Measurements from ENCODE around the gene TAL1.

TAL1 gene

GRCh38 chr1:47209725-47210325 is 22.2 kb downstream of the TAL1 start:
- TF ChIP-seq GATA2 (IDR thresholded peaks at IDR 0.05; ENCODE audit: low read depth, low read length) (no peak), GATA3 (IDR thresholded peaks at IDR 0.05; ENCODE audit: low read depth, low read length) (no peak)

DNA sequence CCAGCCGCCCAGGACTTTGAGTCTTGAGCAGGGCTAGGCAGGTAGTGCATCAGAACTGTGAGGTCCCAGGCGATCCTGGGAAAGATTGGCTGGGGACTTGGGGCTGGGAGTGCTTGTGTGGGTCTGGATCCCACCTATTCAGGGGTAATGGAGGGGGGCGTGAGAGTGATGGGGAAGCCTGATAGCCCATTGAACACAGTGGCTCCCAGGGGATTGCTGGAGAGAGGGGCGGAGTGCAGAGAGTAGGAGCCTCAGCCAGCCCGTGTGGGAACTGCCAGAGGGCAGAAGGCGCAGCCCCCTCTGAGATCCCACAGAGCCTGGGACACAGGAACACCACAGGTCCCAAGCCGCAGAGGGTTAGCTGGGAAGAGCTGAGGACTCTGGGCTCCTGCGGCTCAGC is 22.9 kb downstream of the TAL1 start:
- TF ChIP-seq GATA3 (IDR thresholded peaks at IDR 0.05; ENCODE audit: low read depth, low read length), result no peak
- no peak for TF ChIP-seq GATA2 (IDR thresholded peaks at IDR 0.05; ENCODE audit: low read depth, low read length)

- no peak for TF ChIP-seq GATA2 (IDR thresholded peaks at IDR 0.05; ENCODE audit: low read depth, low read length)
- no peak for TF ChIP-seq GATA3 (IDR thresholded peaks at IDR 0.05; ENCODE audit: low read depth, low read length)
Measured at GRCh38 chr1:47208374-47208850, 23.6 kb downstream of the TAL1 start.

GRCh38 chr1:47207803-47208373 is 24.1 kb downstream of the TAL1 start:
- TF ChIP-seq GATA2 (IDR thresholded peaks at IDR 0.05; ENCODE audit: low read depth, low read length) (no peak), GATA3 (IDR thresholded peaks at IDR 0.05; ENCODE audit: low read depth, low read length) (no peak)

GRCh38 chr1:47205918-47206317 is 26.1 kb downstream of the TAL1 start:
- TF ChIP-seq GATA3 (IDR thresholded peaks at IDR 0.05; ENCODE audit: low read depth, low read length), result no peak
- TF ChIP-seq GATA2 (IDR thresholded peaks at IDR 0.05; ENCODE audit: low read depth, low read length), result no peak

DNA sequence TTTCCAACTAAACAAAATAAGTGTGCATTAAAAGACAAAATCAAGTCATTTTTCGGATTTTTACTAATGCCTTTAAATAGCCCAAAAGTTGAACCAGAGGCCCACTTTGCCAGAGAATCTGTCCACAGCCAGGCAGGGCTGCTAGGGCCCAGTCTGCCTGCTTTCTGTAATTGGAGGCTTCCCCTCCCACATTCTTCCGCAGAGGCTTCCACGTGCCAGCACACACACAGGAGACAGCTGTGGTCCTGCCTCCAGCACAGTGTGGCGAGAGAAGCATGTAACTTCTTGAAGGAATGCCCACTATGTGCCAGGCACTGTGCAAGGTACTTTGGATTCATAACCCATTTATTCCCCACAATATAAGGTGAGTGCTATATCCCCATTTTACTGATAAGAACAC is 30.8 kb downstream of the TAL1 start:
- TF ChIP-seq GATA2 (IDR thresholded peaks at IDR 0.05; ENCODE audit: low read depth, low read length) (no peak), GATA3 (IDR thresholded peaks at IDR 0.05; ENCODE audit: low read depth, low read length) (no peak)

- TF ChIP-seq GATA3 (IDR thresholded peaks at IDR 0.05; ENCODE audit: low read depth, low read length) (no peak), GATA2 (IDR thresholded peaks at IDR 0.05; ENCODE audit: low read depth, low read length) (no peak)
Measured at GRCh38 chr1:47198214-47198613, 33.8 kb downstream of the TAL1 start.

- TF ChIP-seq GATA2 (IDR thresholded peaks at IDR 0.05; ENCODE audit: low read depth, low read length) (no peak), GATA3 (IDR thresholded peaks at IDR 0.05; ENCODE audit: low read depth, low read length) (no peak)
Measured at GRCh38 chr1:47196622-47197021, 35.4 kb downstream of the TAL1 start.

- TF ChIP-seq GATA2 (IDR thresholded peaks at IDR 0.05; ENCODE audit: low read depth, low read length) (no peak), GATA3 (IDR thresholded peaks at IDR 0.05; ENCODE audit: low read depth, low read length) (no peak)
Measured at GRCh38 chr1:47194311-47194710, 37.7 kb downstream of the TAL1 start.

GRCh38 chr1:47192458-47193384 is 39.3 kb downstream of the TAL1 start:
- TF ChIP-seq GATA3 (IDR thresholded peaks at IDR 0.05; ENCODE audit: low read depth, low read length) (no peak), GATA2 (IDR thresholded peaks at IDR 0.05; ENCODE audit: low read depth, low read length) (no peak)

DNA sequence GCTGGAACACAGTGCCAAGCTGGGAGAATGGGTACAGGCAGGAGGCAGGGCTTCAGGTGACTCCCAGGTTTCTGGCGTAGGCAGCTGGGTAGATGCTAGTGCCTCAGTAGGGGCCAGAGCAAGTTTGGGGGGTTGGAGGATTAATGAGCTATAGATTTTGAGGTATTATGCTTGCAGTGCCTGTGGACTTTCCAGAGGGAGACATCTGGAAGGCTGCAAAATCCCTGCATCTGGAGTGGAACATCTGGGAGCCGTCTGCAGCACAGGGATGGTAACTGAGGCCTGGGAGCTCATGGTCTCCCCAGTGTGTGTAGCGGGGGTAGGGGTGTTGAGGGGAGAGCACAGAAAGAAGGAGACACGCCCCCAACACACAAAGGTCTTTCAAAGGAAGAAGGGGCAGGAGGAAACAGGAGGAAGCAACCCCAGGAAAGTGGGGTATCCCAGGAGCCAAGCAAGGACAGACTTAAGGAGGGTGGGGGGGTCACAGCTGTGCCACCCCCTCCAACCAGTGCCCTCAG is 40.0 kb downstream of the TAL1 start:
- no peak for TF ChIP-seq GATA3 (IDR thresholded peaks at IDR 0.05; ENCODE audit: low read depth, low read length)
- TF ChIP-seq GATA2 (IDR thresholded peaks at IDR 0.05; ENCODE audit: low read depth, low read length), result no peak

- TF ChIP-seq GATA2 (IDR thresholded peaks at IDR 0.05; ENCODE audit: low read depth, low read length) (no peak), GATA3 (IDR thresholded peaks at IDR 0.05; ENCODE audit: low read depth, low read length) (no peak)
Measured at GRCh38 chr1:47190857-47191256, 41.2 kb downstream of the TAL1 start.

DNA sequence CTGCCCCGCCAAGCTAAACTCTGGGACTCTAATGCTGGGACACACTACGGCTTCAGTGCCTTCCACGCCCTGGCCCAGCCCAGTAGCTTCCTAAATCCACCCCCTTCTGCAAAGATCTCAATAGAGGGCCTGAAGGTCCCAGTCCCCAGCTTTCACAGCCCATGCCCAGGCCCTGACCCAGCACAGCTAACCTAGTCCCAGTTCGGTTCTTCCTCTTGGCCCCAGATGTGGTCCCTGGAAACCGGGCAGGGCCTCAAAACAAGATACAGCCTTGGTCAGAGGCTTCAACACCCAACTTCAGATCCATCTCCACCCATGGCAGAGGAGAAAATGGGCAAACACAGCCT is 41.5 kb downstream of the TAL1 start:
- no peak for TF ChIP-seq GATA3 (IDR thresholded peaks at IDR 0.05; ENCODE audit: low read depth, low read length)
- no peak for TF ChIP-seq GATA2 (IDR thresholded peaks at IDR 0.05; ENCODE audit: low read depth, low read length)

DNA sequence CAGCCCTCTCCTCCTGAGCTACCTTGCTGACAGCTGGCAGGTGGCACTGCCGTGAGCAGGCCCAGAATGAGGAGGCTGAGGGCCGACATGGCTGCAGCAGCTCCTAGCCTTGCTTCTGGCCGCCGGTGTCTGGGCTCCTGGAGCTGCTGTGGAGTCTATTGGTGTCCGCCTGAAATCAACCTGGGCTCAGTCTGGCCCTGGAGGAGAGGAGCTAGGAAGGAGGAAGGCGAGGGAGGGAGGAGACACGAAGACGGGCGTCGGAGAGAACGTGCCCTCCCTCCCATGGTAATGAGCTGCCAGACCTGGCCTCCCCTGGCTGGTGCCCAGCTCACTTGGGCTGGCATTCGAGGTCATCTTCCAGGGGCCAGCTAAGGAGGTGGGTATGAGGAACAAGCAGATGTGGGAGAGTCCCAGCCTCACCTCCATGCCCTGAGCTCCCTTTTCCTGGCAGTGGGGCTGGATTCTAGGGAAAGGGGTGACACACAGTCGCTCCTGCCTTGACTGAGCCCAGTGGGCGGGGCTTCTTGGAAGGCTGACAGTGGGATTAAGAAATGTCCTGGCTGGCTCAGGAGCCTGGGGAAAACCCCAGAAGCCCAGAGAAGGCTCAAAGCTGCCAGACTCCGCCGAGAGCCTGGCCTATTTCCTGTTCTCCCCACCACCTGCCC is 42.0 kb downstream of the TAL1 start, which contains the start of gene PDZK1IP1:
PDZK1IP1 (minus strand) TSS at position 193 of the 665 bp plus-strand sequence; CDS start at position 89, 104 bp downstream.
- TF ChIP-seq GATA3 (IDR thresholded peaks at IDR 0.05; ENCODE audit: low read depth, low read length) (no peak), GATA2 (IDR thresholded peaks at IDR 0.05; ENCODE audit: low read depth, low read length) (no peak)

Measured in SH-SY5Y (cell line).